ENCODE data around the gene AUTS2. TPM values are rescaled to one million over a fixed set of nuclear protein-coding genes. Genes with fewer than 3 reads are reported as not detected.

The AUTS2 gene
- total RNA-seq, 1 experiment from 2014 or later: 50.0 TPM

GRCh38 chr7:69617364-69617763 is 19.1 kb downstream of the AUTS2 start:
- ChIA-PET CTCF (interaction anchor here (1.5 kb wide), 1 partner anchor 1081 kb away, joined by 7 read pairs; no protein-coding TSS in a partner anchor), POLR2A (no interaction called here)
- ATAC-seq: peak; percentile 36; the same call in 1 of the 2 replicates
- DNase-seq (ENCODE audit: low spot score): no peak
- H3K9me3 Mint-ChIP-seq: no peaks in the 10 kb centered on the region
- H3K27me3 Mint-ChIP-seq (ENCODE audit: low read depth): no peaks in the 10 kb centered on the region
- H3K36me3 Mint-ChIP-seq: no peaks in the 10 kb centered on the region
- H3K27ac Mint-ChIP-seq: no peak overlapping the region
- H3K4me1 Mint-ChIP-seq: peaks cover 62% of the 10 kb centered on the region
- no peak overlapping the region for H3K4me3 Mint-ChIP-seq
- TF ChIP-seq ZNF232 (CRISPR knock-in tag; IDR thresholded peaks at IDR 0.05): no peak
- no peak for TF ChIP-seq GTF2I (CRISPR knock-in tag; conservative IDR thresholded peaks at IDR 0.05)
- no peak for TF ChIP-seq ETV6 (CRISPR knock-in tag; IDR thresholded peaks at IDR 0.05)
- TF ChIP-seq TEAD1 (CRISPR knock-in tag; IDR thresholded peaks at IDR 0.05): no peak
- TF ChIP-seq, protein P1, sequence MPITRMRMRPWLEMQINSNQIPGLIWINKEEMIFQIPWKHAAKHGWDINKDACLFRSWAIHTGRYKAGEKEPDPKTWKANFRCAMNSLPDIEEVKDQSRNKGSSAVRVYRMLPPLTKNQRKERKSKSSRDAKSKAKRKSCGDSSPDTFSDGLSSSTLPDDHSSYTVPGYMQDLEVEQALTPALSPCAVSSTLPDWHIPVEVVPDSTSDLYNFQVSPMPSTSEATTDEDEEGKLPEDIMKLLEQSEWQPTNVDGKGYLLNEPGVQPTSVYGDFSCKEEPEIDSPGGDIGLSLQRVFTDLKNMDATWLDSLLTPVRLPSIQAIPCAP (CRISPR knock-in tag; IDR thresholded peaks at IDR 0.05): no peak
- TF ChIP-seq, protein P2, sequence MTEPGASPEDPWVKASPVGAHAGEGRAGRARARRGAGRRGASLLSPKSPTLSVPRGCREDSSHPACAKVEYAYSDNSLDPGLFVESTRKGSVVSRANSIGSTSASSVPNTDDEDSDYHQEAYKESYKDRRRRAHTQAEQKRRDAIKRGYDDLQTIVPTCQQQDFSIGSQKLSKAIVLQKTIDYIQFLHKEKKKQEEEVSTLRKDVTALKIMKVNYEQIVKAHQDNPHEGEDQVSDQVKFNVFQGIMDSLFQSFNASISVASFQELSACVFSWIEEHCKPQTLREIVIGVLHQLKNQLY (CRISPR knock-in tag; IDR thresholded peaks at IDR 0.05): no peak
- TF ChIP-seq ZNF416 (CRISPR knock-in tag; IDR thresholded peaks at IDR 0.05): no peak
- TF ChIP-seq ZNF281 (CRISPR knock-in tag; IDR thresholded peaks at IDR 0.05): no peak

- Mint-ChIP-seq H3K27ac (no peak overlapping the region), H3K27me3 (ENCODE audit: low read depth) (no peaks in the 10 kb centered on the region), H3K36me3 (no peaks in the 10 kb centered on the region), H3K4me1 (peaks cover 54% of the 10 kb centered on the region), H3K9me3 (no peaks in the 10 kb centered on the region), H3K4me3 (no peak overlapping the region)
- DNase-seq (ENCODE audit: low spot score) (no peak), ATAC-seq (no peak; the same call in 1 of the 2 replicates)
- POLR2A ChIA-PET: no interaction called here
- CTCF ChIA-PET: no interaction called here
- no peak for TF ChIP-seq E2F4 (CRISPR knock-in tag; IDR thresholded peaks at IDR 0.05; ENCODE audit: borderline replicate concordance, low read depth)
- TF ChIP-seq, protein P3, sequence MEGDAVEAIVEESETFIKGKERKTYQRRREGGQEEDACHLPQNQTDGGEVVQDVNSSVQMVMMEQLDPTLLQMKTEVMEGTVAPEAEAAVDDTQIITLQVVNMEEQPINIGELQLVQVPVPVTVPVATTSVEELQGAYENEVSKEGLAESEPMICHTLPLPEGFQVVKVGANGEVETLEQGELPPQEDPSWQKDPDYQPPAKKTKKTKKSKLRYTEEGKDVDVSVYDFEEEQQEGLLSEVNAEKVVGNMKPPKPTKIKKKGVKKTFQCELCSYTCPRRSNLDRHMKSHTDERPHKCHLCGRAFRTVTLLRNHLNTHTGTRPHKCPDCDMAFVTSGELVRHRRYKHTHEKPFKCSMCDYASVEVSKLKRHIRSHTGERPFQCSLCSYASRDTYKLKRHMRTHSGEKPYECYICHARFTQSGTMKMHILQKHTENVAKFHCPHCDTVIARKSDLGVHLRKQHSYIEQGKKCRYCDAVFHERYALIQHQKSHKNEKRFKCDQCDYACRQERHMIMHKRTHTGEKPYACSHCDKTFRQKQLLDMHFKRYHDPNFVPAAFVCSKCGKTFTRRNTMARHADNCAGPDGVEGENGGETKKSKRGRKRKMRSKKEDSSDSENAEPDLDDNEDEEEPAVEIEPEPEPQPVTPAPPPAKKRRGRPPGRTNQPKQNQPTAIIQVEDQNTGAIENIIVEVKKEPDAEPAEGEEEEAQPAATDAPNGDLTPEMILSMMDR (IDR thresholded peaks at IDR 0.05): no peak
- TF ChIP-seq RELA (CRISPR knock-in tag; IDR thresholded peaks at IDR 0.05; ENCODE audit: borderline replicate concordance): no peak
- TF ChIP-seq, protein P4, sequence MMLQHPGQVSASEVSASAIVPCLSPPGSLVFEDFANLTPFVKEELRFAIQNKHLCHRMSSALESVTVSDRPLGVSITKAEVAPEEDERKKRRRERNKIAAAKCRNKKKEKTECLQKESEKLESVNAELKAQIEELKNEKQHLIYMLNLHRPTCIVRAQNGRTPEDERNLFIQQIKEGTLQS (CRISPR knock-in tag; conservative IDR thresholded peaks at IDR 0.05): no peak
- TF ChIP-seq, protein P5, sequence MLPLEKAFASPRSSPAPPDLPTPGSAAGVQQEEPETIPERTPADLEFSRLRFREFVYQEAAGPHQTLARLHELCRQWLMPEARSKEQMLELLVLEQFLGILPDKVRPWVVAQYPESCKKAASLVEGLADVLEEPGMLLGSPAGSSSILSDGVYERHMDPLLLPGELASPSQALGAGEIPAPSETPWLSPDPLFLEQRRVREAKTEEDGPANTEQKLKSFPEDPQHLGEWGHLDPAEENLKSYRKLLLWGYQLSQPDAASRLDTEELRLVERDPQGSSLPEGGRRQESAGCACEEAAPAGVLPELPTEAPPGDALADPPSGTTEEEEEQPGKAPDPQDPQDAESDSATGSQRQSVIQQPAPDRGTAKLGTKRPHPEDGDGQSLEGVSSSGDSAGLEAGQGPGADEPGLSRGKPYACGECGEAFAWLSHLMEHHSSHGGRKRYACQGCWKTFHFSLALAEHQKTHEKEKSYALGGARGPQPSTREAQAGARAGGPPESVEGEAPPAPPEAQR (CRISPR knock-in tag; IDR thresholded peaks at IDR 0.05): no peak
- TF ChIP-seq ZNF263 (CRISPR knock-in tag; IDR thresholded peaks at IDR 0.05; ENCODE audit: low read depth): no peak
- no peak for TF ChIP-seq MAX (CRISPR knock-in tag; IDR thresholded peaks at IDR 0.05)
Observed at GRCh38 chr7:69619054-69619453, 20.8 kb downstream of the AUTS2 start.
